ENCODE results near the gene RHOT2.

RHOT2 gene

DNA sequence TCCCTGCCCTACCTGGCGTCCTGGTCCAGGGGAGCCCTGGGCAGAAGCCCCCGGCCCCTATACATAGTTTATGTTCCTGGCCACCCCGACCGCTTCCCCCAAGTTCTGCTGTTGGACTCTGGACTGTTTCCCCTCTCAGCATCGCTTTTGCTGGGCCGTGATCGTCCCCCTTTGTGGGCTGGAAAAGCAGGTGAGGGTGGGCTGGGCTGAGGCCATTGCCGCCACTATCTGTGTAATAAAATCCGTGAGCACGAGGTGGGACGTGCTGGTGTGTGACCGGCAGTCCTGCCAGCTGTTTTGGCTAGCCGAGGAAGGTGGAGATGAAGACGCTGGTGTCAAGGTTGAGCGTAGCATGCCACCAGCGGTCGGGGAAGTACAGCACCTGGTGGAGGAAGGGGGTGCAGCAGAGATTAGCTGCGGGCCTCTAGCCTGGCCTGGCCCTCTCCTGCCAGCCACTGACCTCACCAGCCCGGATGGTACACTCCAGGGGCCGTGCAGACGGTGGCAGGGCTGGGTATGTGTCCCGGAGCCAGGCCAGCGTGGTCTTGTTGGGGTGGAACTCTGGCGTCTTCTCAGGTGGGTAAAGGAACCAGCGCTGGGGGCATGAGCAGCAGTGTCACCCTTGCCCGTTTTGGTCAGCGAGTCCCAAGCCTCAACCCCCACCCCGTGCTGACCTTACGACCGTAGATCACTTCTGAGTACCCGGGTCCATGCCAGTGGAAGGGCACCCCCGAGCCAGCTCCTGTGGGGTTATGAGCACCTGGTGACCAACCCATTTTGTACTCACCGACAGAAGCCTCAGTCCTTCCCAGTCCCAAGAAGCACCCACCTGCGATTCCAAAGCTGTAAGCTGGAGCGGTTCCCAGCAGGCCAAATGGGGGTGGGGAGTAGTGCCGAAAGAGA, 14.8 kb downstream of the RHOT2 start:
- no peak for DNase-seq (ENCODE audit: low read depth)
- TF ChIP-seq, protein P1, sequence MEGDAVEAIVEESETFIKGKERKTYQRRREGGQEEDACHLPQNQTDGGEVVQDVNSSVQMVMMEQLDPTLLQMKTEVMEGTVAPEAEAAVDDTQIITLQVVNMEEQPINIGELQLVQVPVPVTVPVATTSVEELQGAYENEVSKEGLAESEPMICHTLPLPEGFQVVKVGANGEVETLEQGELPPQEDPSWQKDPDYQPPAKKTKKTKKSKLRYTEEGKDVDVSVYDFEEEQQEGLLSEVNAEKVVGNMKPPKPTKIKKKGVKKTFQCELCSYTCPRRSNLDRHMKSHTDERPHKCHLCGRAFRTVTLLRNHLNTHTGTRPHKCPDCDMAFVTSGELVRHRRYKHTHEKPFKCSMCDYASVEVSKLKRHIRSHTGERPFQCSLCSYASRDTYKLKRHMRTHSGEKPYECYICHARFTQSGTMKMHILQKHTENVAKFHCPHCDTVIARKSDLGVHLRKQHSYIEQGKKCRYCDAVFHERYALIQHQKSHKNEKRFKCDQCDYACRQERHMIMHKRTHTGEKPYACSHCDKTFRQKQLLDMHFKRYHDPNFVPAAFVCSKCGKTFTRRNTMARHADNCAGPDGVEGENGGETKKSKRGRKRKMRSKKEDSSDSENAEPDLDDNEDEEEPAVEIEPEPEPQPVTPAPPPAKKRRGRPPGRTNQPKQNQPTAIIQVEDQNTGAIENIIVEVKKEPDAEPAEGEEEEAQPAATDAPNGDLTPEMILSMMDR (IDR thresholded peaks at IDR 0.05; ENCODE audit: insufficient read depth, low read depth, low read length, missing control alignments) = no peak
- H3K4me3 ChIP-seq (ENCODE audit: low read length) = peak overlapping the region; percentile 57

DNA sequence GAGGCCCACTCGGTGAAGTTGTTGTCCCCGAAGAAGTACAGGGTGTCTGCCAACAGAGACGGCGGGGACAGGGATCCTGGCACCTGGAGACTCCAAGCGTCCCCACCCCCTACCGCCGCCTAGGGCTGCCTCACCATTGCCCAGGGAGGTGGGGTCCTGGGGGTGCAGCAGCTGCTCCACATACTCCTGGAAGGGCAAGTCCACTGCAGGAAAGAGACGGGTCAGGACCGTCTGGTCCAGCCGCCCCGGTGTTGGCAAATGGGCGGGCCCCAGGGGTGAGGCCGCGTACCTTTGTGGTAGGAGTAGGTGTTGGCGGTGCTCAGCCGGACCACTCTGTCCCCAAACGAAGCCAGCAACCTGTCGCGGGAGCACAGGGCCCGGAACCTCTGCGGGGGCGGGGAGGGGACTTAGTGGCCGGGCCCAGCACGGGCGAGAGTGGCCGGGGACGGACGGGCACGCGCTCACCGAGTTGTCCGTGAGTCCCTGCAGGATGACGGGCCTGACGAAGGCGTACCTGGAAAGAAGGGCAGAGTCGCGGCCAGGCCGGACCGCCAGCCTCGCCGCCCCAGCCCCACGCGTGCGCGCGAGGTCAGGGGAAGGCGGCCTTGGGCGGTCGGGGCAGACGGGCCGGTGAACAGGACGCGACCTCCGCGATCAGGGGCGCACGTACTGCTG, 15.6 kb downstream of the RHOT2 start:
- no peak for DNase-seq (ENCODE audit: low read depth)
- TF ChIP-seq, protein P1 (IDR thresholded peaks at IDR 0.05; ENCODE audit: insufficient read depth, low read depth, low read length, missing control alignments) = no peak
- H3K4me3 ChIP-seq (ENCODE audit: low read length) = peak overlapping the region; percentile 57

DNA sequence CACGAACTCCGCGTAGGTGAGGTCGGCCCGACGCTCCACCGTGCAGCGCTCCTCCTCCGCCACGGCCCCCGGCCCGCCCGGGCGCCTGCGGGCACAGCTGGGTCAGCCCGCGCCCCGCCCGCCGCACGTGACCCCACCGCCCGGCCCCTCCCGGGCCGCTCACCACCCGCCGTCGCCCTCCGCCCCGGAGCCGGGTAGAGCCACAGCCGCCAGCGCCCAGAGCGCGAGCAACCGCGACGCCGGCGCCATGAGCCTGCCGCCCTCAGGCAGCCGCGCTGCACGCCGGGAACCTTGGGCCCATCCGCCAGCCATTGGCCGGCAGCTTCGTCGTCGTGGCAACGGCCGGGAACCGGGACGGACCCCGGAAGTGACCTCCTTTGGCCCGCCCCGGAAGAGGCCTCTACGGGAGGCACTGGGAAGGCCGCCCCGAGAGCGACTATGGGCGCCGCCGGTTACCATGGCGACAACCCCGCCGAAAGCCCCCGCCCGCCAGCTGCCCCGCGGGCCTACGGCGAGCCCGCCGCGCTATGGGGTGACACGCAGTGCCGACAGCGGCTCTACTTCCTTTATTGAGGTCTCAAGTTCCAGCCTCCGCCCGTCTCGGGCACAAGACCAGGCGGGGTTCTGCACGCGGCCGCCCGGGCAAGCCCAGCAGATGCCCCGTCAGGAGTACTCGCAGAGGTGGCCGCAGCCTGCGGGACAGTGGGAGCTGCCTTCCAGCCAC, 16.3 kb downstream of the RHOT2 start, which contains the start of gene JMJD8:
Gene JMJD8, minus strand, starts transcription at position 264 of the 724 bp plus-strand sequence. Its CDS starts 15 bp downstream, at position 249.
- TF ChIP-seq, protein P1 (IDR thresholded peaks at IDR 0.05; ENCODE audit: insufficient read depth, low read depth, low read length, missing control alignments) = no peak
- H3K4me3 ChIP-seq (ENCODE audit: low read length) = peak within 1 kb of the TSS; percentile 57
- peak; percentile 98 for DNase-seq (ENCODE audit: low read depth)

DNA sequence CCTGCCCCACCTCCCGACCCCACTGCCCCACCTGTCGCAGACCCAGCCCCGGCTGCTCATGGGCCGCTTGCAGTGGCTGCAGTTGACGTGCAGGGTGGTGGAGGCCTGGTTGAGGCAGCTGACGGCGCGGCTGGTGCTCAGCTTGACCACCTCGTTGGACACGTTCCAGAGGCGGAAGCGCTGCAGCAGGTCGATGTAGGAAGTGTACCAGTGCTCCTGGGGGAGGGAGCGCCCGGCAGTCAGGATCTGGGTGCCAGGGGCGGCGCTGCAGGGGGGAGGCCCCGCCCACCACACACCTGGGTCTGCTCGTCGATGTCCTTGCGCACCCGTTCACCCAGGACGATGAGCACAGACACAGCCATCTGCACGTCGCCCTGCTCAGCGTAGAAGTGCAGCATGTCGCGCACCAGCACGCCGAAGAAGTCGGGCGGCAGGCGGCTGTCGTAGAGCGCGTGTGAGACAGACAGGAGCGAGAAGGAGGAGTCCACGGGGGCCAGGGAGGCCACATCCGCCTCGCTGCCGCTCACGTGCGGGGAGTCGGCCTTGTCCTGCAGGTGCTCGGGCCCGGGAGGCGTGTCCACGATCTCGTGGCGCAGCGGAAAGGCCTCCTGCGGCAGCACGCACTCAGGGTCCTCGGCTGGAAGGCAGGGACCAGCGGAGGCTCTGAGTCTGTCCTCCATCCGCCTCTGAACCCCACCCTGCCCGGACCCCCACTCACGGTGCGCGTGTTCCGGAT, 17.2 kb downstream of the RHOT2 start:
- TF ChIP-seq, protein P1 (IDR thresholded peaks at IDR 0.05; ENCODE audit: insufficient read depth, low read depth, low read length, missing control alignments) = no peak
- peak overlapping the region; percentile 57 for H3K4me3 ChIP-seq (ENCODE audit: low read length)
- DNase-seq (ENCODE audit: low read depth) = no peak

DNA sequence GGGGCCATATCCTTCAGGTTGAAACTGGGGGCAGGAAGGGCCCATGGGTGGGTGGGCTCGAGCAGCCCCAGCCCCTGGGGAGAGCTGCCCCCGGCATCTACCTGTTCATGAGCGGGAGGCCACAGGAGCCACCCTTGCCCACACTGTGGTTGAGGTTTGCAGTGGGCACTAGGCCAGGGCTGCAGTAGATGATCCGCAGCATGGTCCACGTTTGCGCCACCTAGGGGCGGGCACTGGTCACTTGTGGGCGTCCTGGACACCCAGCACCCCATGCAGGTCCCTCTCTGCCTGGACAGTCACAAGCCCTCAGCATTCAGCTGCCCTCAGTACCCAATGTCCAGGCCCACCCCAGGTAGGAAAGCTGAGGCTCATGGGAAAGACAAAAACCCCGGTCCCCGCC, 18.0 kb downstream of the RHOT2 start:
- H3K4me3 ChIP-seq (ENCODE audit: low read length) = no peak overlapping the region
- TF ChIP-seq, protein P1 (IDR thresholded peaks at IDR 0.05; ENCODE audit: insufficient read depth, low read depth, low read length, missing control alignments) = peak; percentile 49
- peak; percentile 49 for DNase-seq (ENCODE audit: low read depth)
